Neural progenitor cell (in vitro differentiated cells): ENCODE results near the gene HSPB1. TPM values are rescaled to one million over a fixed set of nuclear protein-coding genes. Genes with fewer than 3 reads are reported as not detected.

Source experiments
- DNase-seq: peaks from one replicate; pipeline ENCODE4 v3.0.0-alpha.2; 2016; ENCODE audit warnings: low spot score
- H2AFZ ChIP-seq: fragments of 200-600 bp; sonication (generic); replicated peaks from 2 replicates; pipeline ENCODE4 v1.6.1; 2016; ENCODE audit warnings: antibody characterized with exemption
- H3F3A ChIP-seq: fragments of 200-600 bp; sonication (generic); 2 replicates; pipeline ENCODE4 v1.6.1; 2016; ENCODE audit warnings: antibody characterized with exemption, low read depth
- H3K27ac ChIP-seq: fragments of 200-600 bp; sonication (generic); 2 replicates; pipeline ENCODE4 v1.5.1; 2016; ENCODE audit warnings: mild to moderate bottlenecking
- H3K27me3 ChIP-seq: fragments of 200-600 bp; sonication (generic); 2 replicates; pipeline ENCODE4 v1.6.1; 2016; ENCODE audit warnings: mild to moderate bottlenecking, moderate library complexity
- H3K36me3 ChIP-seq: fragments of 200-600 bp; sonication (generic); 2 replicates; pipeline ENCODE4 v1.5.1; 2016
- H3K4me1 ChIP-seq: fragments of 200-600 bp; sonication (generic); 2 replicates; pipeline ENCODE4 v1.6.1; 2016; ENCODE audit warnings: mixed run types
- H3K4me2 ChIP-seq: fragments of 200-600 bp; sonication (generic); 2 replicates; pipeline ENCODE4 v1.6.1; 2016
- H3K4me3 ChIP-seq: fragments of 200-600 bp; sonication (generic); 2 replicates; pipeline ENCODE4 v1.5.1; 2016
- H3K79me2 ChIP-seq: fragments of 200-600 bp; sonication (generic); 2 replicates; pipeline ENCODE4 v1.6.1; 2016; ENCODE audit warnings: low read depth
- H3K9ac ChIP-seq: fragments of 200-600 bp; sonication (generic); 2 replicates; pipeline ENCODE4 v1.6.1; 2016
- H3K9me3 ChIP-seq: fragments of 200-600 bp; sonication (generic); 2 replicates; pipeline ENCODE4 v1.5.1; 2016; ENCODE audit warnings: low read depth
- H4K20me1 ChIP-seq: fragments of 200-600 bp; sonication (generic); 2 replicates; pipeline ENCODE4 v1.6.1; 2016; ENCODE audit warnings: low read depth
- H3K27ac Mint-ChIP-seq: 3 replicates; pipeline ENCODE4 v1.8.0; 2021; ENCODE audit warnings: mixed read lengths
- H3K27me3 Mint-ChIP-seq: 2 replicates; pipeline ENCODE4 v1.8.0; 2022; ENCODE audit warnings: low read depth, mild to moderate bottlenecking, inconsistent platforms, moderate library complexity, mixed read lengths; ENCODE audit not compliant: insufficient read depth
- H3K36me3 Mint-ChIP-seq: 3 replicates; pipeline ENCODE4 v1.8.0; 2021; ENCODE audit warnings: mixed read lengths
- H3K4me1 Mint-ChIP-seq: 3 replicates; pipeline ENCODE4 v1.8.0; 2021; ENCODE audit warnings: mixed read lengths
- H3K4me3 Mint-ChIP-seq: 3 replicates; pipeline ENCODE4 v1.8.0; 2021; ENCODE audit warnings: mild to moderate bottlenecking, moderate library complexity, mixed read lengths
- H3K9me3 Mint-ChIP-seq: 3 replicates; pipeline ENCODE4 v1.8.0; 2020; ENCODE audit warnings: mixed read lengths
- CTCF ChIP-seq: fragments of 200-600 bp; sonication (generic); IDR thresholded peaks from 2 replicates; pipeline ENCODE4 v1.5.1; 2017; ENCODE audit warnings: antibody characterized with exemption, mild to moderate bottlenecking
- EZH2 ChIP-seq: fragments of 200-600 bp; sonication (generic); IDR thresholded peaks from 2 replicates; pipeline ENCODE4 v1.6.1; 2017; ENCODE audit warnings: antibody characterized with exemption, mild to moderate bottlenecking, moderate library complexity
- EZH2phosphoT487 ChIP-seq: fragments of 200-600 bp; sonication (generic); IDR thresholded peaks from 2 replicates; pipeline ENCODE4 v1.6.1; 2017; ENCODE audit warnings: antibody characterized with exemption
- total RNA-seq: library from RNA; depleted of rRNA; stranded (reverse); fragments of >200 nt; gene quantifications from 2 replicates; pipeline ENCODE4 v1.2.3, GENCODE V29; 2015; ENCODE audit warnings: low replicate concordance

The HSPB1 gene
- total RNA-seq, 1 donor from 2014 or later, result 9.7 TPM

GRCh38 chr7:76326646-76327233 is 24.3 kb downstream of the HSPB1 start:
- Histone ChIP-seq H2AFZ (no peak overlapping the region), H3K4me3 (no peak overlapping the region), H3K27ac (no peak overlapping the region), H3K4me1 (no peaks in the 10 kb centered on the region), H3K27me3 (no peaks in the 10 kb centered on the region), H3K79me2 (peaks cover 77% of the 10 kb centered on the region), H3K36me3 (no peaks in the 10 kb centered on the region), H3F3A (peaks cover 56% of the 10 kb centered on the region), H3K9ac (no peak overlapping the region), H3K4me2 (no peak overlapping the region), H3K9me3 (no peaks in the 10 kb centered on the region), H4K20me1 (peaks cover 83% of the 10 kb centered on the region)
- Mint-ChIP-seq H3K27ac (no peak overlapping the region), H3K4me3 (no peak overlapping the region), H3K27me3 (no peaks in the 10 kb centered on the region), H3K36me3 (peaks cover 34% of the 10 kb centered on the region), H3K9me3 (no peaks in the 10 kb centered on the region), H3K4me1 (no peaks in the 10 kb centered on the region)
- TF ChIP-seq EZH2phosphoT487 (no peak), EZH2 (no peak), CTCF (no peak)
- DNase-seq, result no peak

DNA sequence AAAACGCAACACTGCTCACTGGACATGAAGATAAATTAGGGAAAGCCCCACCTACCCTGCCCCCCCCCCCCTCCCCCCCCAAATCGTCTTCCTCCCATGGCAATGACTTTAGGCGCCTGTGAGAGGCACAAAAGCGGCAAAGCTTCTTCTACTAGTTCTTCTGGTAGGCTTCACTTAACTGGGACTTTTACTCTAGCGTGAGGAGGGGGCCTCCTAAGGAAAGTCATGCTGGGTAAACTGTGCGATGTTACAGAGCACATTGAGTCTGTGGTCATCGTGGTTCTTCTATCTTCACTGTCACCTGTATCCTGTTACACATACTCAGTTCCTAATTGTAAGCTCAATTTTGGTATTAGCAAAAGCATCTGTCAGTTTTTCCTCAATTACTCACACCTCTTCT is 25.1 kb downstream of the HSPB1 start:
- TF ChIP-seq EZH2 (no peak), EZH2phosphoT487 (no peak), CTCF (no peak)
- no peaks in the 10 kb centered on the region for H3K36me3 ChIP-seq
- H3K4me2 ChIP-seq, result no peak overlapping the region
- H3K9me3 ChIP-seq, result no peaks in the 10 kb centered on the region
- H2AFZ ChIP-seq, result no peak overlapping the region
- H3K4me3 Mint-ChIP-seq, result no peak overlapping the region
- peaks cover 86% of the 10 kb centered on the region for H3K79me2 ChIP-seq
- peaks cover 92% of the 10 kb centered on the region for H4K20me1 ChIP-seq
- no peaks in the 10 kb centered on the region for H3K27me3 ChIP-seq
- no peak overlapping the region for H3K9ac ChIP-seq
- no peak overlapping the region for H3K27ac Mint-ChIP-seq
- H3K4me1 Mint-ChIP-seq, result no peaks in the 10 kb centered on the region
- peaks cover 48% of the 10 kb centered on the region for H3F3A ChIP-seq
- no peak overlapping the region for H3K27ac ChIP-seq
- H3K4me3 ChIP-seq, result no peak overlapping the region
- H3K9me3 Mint-ChIP-seq, result no peaks in the 10 kb centered on the region
- H3K4me1 ChIP-seq, result no peaks in the 10 kb centered on the region
- peaks cover 31% of the 10 kb centered on the region for H3K36me3 Mint-ChIP-seq
- no peak for DNase-seq
- no peaks in the 10 kb centered on the region for H3K27me3 Mint-ChIP-seq

GRCh38 chr7:76328389-76328788 is 25.9 kb downstream of the HSPB1 start:
- Histone ChIP-seq H3K9me3 (no peaks in the 10 kb centered on the region), H3K79me2 (peaks cover 93% of the 10 kb centered on the region), H4K20me1 (peaks cover 99% of the 10 kb centered on the region), H3F3A (peaks cover 41% of the 10 kb centered on the region), H2AFZ (no peak overlapping the region), H3K4me2 (no peak overlapping the region), H3K9ac (no peak overlapping the region), H3K4me1 (no peaks in the 10 kb centered on the region), H3K27me3 (no peaks in the 10 kb centered on the region), H3K36me3 (no peaks in the 10 kb centered on the region), H3K27ac (no peak overlapping the region), H3K4me3 (no peak overlapping the region)
- TF ChIP-seq CTCF (no peak), EZH2 (no peak), EZH2phosphoT487 (no peak)
- Mint-ChIP-seq H3K27me3 (no peaks in the 10 kb centered on the region), H3K9me3 (no peaks in the 10 kb centered on the region), H3K36me3 (peaks cover 31% of the 10 kb centered on the region), H3K4me3 (no peak overlapping the region), H3K27ac (peak overlapping the region; percentile 11), H3K4me1 (no peaks in the 10 kb centered on the region)
- DNase-seq, result no peak
